BJ (cell line): ENCODE results near the gene CMTM7. TPM values are rescaled to one million over a fixed set of nuclear protein-coding genes. Genes with fewer than 3 reads are reported as not detected.
A peak's percentile ranks its signal among the peaks of the same experiment; 100 is the strongest.

Experiments
- CTCF ChIA-PET: fragments of 350-600 bp; formaldehyde crosslinking; extraction: SDS; loops from one replicate; lab custom pipeline; 2021; ENCODE audit warnings: antibody characterized with exemption, inconsistent platforms; lab: Yijun Ruan, JAX
- POLR2A ChIA-PET: fragments of 300-600 bp; sonication (Branson Sonifier 250); formaldehyde crosslinking; extraction: SDS; loops from one replicate; lab custom pipeline; 2021; ENCODE audit warnings: antibody characterized with exemption; lab: Charles Lee
- DNase-seq: peaks from one replicate; pipeline ENCODE4 v3.0.0-alpha.2; 2011; ENCODE audit warnings: low read depth
- H3K27me3 ChIP-seq: 2 replicates; pipeline ENCODE4 v1.6.0; 2011; ENCODE audit warnings: low read length; ENCODE audit not compliant: control insufficient read depth, insufficient read depth
- H3K36me3 ChIP-seq: 2 replicates; pipeline ENCODE4 v1.5.1; 2011; ENCODE audit warnings: low read length; ENCODE audit not compliant: control insufficient read depth, insufficient read depth
- H3K4me3 ChIP-seq: 2 replicates; pipeline ENCODE4 v1.5.1; 2011; ENCODE audit warnings: low read depth, mild to moderate bottlenecking, control low read depth, low read length
- polyA plus RNA-seq: library from polyadenylated mRNA; depleted of rRNA; stranded (reverse); fragments of >200 nt; gene quantifications from 2 replicates; pipeline ENCODE4 v1.2.3, GENCODE V29; 2011; rRNA removed
- TF ChIP-seq, protein P1 (sequence below): IDR thresholded peaks from 2 replicates; pipeline ENCODE4 v1.5.1; 2011; ENCODE audit warnings: low read depth, mild to moderate bottlenecking, control low read depth, inconsistent platforms, low read length, moderate library complexity; ENCODE audit not compliant: insufficient read depth

CMTM7 gene
- polyA plus RNA-seq, 1 experiment = 13.7 TPM

DNA sequence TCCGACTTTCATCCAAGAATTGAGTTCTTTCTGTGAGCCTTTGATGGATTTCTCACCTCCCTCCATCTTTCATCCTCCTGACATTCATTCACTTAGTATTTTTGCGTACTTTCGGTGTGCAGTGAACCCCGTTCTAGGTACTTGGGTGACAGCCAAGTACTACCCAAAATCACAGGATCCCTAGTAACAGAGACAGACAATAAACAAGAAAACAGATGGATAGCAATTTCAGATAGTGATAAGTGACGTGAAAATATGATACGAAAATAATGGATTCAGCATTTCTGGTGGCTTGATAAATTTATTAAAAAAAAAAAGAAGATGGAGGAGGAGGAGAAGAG, 111.3 kb downstream of the CMTM7 start:
- ChIA-PET CTCF (interaction anchor here (1.6 kb wide), 1 partner anchor 128 kb away, joined by 7 read pairs; no protein-coding TSS in a partner anchor), POLR2A (no interaction called here)
- no peak for DNase-seq
- Histone ChIP-seq H3K27me3 (no peaks in the 10 kb centered on the region), H3K4me3 (peak overlapping the region; percentile 79), H3K36me3 (no peaks in the 10 kb centered on the region)
- TF ChIP-seq, protein P1, sequence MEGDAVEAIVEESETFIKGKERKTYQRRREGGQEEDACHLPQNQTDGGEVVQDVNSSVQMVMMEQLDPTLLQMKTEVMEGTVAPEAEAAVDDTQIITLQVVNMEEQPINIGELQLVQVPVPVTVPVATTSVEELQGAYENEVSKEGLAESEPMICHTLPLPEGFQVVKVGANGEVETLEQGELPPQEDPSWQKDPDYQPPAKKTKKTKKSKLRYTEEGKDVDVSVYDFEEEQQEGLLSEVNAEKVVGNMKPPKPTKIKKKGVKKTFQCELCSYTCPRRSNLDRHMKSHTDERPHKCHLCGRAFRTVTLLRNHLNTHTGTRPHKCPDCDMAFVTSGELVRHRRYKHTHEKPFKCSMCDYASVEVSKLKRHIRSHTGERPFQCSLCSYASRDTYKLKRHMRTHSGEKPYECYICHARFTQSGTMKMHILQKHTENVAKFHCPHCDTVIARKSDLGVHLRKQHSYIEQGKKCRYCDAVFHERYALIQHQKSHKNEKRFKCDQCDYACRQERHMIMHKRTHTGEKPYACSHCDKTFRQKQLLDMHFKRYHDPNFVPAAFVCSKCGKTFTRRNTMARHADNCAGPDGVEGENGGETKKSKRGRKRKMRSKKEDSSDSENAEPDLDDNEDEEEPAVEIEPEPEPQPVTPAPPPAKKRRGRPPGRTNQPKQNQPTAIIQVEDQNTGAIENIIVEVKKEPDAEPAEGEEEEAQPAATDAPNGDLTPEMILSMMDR = no peak

Other genes with a start within 250 kb of the CMTM7 start
- 0.18 and 0.39 TPM in 2 replicates for gene CMTM8, start 153.2 kb upstream of the CMTM7 start, polyA plus RNA-seq
- gene CMTM6, start 111.0 kb downstream of the CMTM7 start, polyA plus RNA-seq = 22.8 and 47.4 TPM in 2 replicates
- 15.9 and 26.9 TPM in 2 replicates for gene DYNC1LI1, start 179.0 kb downstream of the CMTM7 start, polyA plus RNA-seq